Mucosa of descending colon (tissue), 3 donors: ENCODE results near the gene DIRAS1. TPM values are rescaled to one million over a fixed set of nuclear protein-coding genes. Genes with fewer than 3 reads are reported as not detected.
"Not testable (repeated sequence)": the region's sequence is repeated elsewhere in the genome, so short reads cannot be mapped to it uniquely, and the experiment has no call there.

ENCODE experiments used
- ATAC-seq: fragments of 200-7000 bp; cut with Tn5 transposase; one replicate; pipeline ENCODE4 v1.9.1; 2020; ENCODE audit warnings: mild to moderate bottlenecking, moderate library complexity
- DNase-seq, 3 donors: peaks; one replicate each; pipeline ENCODE4 v3.0.0-alpha.2; 2020
- H3K36me3 ChIP-seq: fragments of 200-600 bp; one replicate; pipeline ENCODE4 v1.8.0; 2021; ENCODE audit warnings: low read depth, mild to moderate bottlenecking
- H3K4me1 ChIP-seq: fragments of 200-600 bp; one replicate; pipeline ENCODE4 v1.8.0; 2021; ENCODE audit warnings: low read depth, mild to moderate bottlenecking
- H3K4me3 ChIP-seq: fragments of 200-600 bp; one replicate; pipeline ENCODE4 v1.8.0; 2021; ENCODE audit warnings: mild to moderate bottlenecking
- H3K9me3 ChIP-seq: fragments of 200-600 bp; one replicate; pipeline ENCODE4 v1.8.0; 2021; ENCODE audit warnings: mild to moderate bottlenecking
- CTCF ChIP-seq: fragments of 200-600 bp; IDR thresholded peaks from one replicate; pipeline ENCODE4 v1.8.0; 2022; ENCODE audit warnings: antibody characterized with exemption, mild to moderate bottlenecking
- intact Hi-C, 2 donors: fragments of 100-400 bp; cut with DNase I in 1 of 2; cut with micrococcal nuclease in 1 of 2; formaldehyde crosslinking; loops; one replicate each; pipeline versions ENCODE4 v1.11.0 to v1.11.1; 2022; cut with DNase I, micrococcal nuclease
- total RNA-seq, 3 donors: library from RNA; stranded (reverse); fragmentation: NEBNext Ultra II Directional in 2 of 3; extraction: Animal tissue kit (Norgen Biotek cat#: 25700) in 2 of 3; gene quantifications; one replicate each; pipeline versions ENCODE4 v1.2.1 to v1.2.4, GENCODE V29; 2021 to 2023
- donor health status: DM: no; HTN: no; CAD: no; lungs with moderate emphysema.
- donor health status: DM: no; HTN: no; CAD: no.
- donor health status: DM: no; HTN: yes; CAD: no.

The DIRAS1 gene
- total RNA-seq, 3 donors from 2014 or later: 0.20 to 1.7 (median 0.80) TPM

DNA sequence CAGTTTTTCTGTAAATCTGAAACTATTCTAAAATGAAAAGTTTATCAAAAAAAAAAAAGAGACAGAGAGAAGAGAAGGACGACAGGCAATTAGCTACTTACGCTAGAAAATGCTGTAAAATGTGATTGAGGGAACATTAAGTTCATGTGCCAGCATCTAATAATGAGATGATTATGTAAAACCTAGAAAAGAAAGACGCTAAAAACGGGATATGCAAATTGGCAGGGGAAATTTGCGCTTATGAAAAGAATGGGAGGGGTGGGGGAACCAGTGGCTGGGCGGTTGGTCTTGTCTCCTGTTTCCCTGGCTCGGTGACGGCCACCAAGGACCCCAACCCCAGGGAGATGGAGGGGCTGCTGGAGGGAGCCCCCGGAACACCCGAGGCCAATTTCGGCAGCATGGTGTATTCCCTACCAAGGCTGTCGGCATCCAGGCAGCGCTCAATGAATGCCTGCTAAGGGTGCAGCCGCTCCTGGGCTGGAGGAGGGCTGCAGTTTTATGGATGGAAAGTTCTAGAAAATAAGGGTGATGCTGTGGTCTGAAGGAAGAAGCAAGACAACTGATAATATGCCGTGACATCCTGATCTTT is 52.9 kb downstream of the DIRAS1 start:
- DNase-seq (no peak), ATAC-seq (no peak)
- Histone ChIP-seq H3K4me1 (no peaks in the 10 kb centered on the region), H3K4me3 (no peak overlapping the region), H3K9me3 (no peaks in the 10 kb centered on the region), H3K36me3 (no peaks in the 10 kb centered on the region)
- no peak for TF ChIP-seq CTCF
- intact Hi-C loops: no loop called here

- intact Hi-C loops, H3K36me3 ChIP-seq, DNase-seq, H3K4me3 ChIP-seq, H3K4me1 ChIP-seq, H3K9me3 ChIP-seq, ATAC-seq: not testable (repeated sequence)
These were observed 53.8 kb downstream of the DIRAS1 start for GRCh38 chr19:2667349-2667748.

DNA sequence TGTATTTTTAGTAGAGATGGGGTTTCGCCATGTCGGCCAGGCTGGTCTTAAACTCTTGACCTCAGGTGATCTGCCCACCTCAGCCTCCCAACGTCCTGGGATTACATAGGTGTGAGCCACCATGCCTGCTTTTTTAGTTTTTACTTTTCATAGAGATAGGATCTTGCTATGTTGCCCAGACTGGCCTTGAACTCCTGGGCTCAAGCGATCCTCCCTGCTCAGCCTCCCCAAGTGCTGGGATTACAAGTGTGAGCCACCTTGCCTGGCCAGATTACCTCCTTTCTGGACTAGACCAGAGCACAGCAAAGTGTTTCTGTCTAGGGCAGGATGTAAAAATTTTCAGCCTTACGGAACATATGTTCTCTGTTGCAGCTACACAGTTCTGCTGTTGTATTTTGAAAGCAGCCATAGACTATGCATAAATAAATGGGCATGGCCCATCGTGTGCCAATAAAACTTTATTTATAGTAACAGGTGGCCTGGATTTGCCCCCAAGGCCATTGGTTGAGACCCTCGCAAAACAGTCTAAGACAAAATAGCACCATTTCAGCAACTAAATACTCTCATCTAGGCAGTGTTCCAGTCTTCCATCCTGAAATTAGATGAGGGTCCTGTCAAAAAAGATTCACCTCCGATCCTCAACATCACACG is 54.7 kb downstream of the DIRAS1 start:
- ATAC-seq (no peak), DNase-seq (no peak)
- Histone ChIP-seq H3K4me1 (no peaks in the 10 kb centered on the region), H3K9me3 (no peaks in the 10 kb centered on the region), H3K36me3 (no peaks in the 10 kb centered on the region), H3K4me3 (no peak overlapping the region)
- no peak for TF ChIP-seq CTCF
- intact Hi-C loops: no loop called here

- no peak for TF ChIP-seq CTCF
- Histone ChIP-seq H3K36me3 (no peaks in the 10 kb centered on the region), H3K9me3 (no peaks in the 10 kb centered on the region), H3K4me1 (no peaks in the 10 kb centered on the region), H3K4me3 (no peak overlapping the region)
- ATAC-seq (no peak), DNase-seq (no peak)
- intact Hi-C loops: no loop called here
These were observed 56.1 kb downstream of the DIRAS1 start for GRCh38 chr19:2665103-2665502.

Other genes with a start within 250 kb of the DIRAS1 start
- 10 to 100 TPM; 30.6 to 45.5 (median 35.9) TPM for gene GADD45B, start 245.2 kb downstream of the DIRAS1 start, total RNA-seq
- gene GNG7, start 18.7 kb downstream of the DIRAS1 start, total RNA-seq: 1 to 10 TPM; 2.5 to 6.9 (median 2.9) TPM
- gene SLC39A3, start 18.6 kb upstream of the DIRAS1 start, total RNA-seq: 10 to 100 TPM; 15.5 to 20.9 (median 19.2) TPM
- 10 to 100 TPM; 37.7 to 52.7 (median 48.9) TPM for gene SGTA, start 61.9 kb upstream of the DIRAS1 start, total RNA-seq
- gene THOP1, start 64.1 kb upstream of the DIRAS1 start, total RNA-seq: 10 to 100 TPM; 38.5 to 53.1 (median 46.6) TPM
- 1 to 10 TPM; 3.0 to 4.7 (median 3.9) TPM for gene ZNF554, start 98.5 kb upstream of the DIRAS1 start, total RNA-seq
- gene ZNF555, start 120.1 kb upstream of the DIRAS1 start, total RNA-seq: 1 to 10 TPM; 3.0 to 8.4 (median 4.8) TPM
- under 1 TPM in 1 of 3 donors, not detected in 2; 0.29 TPM for gene ZNF556, start 146.0 kb upstream of the DIRAS1 start, total RNA-seq
- 10 to 100 TPM in 2 of 3 donors, 1 to 10 TPM in 1; 8.9 to 19.1 (median 14.4) TPM for gene ZNF57, start 179.6 kb upstream of the DIRAS1 start, total RNA-seq
- 1 to 10 TPM; 4.1 to 4.5 (median 4.1) TPM for gene ZNF77, start 223.6 kb upstream of the DIRAS1 start, total RNA-seq